HG03565 (cell line): ENCODE measurements around the gene USP36.
"Not testable (repeated sequence)": the region's sequence is repeated elsewhere in the genome, so short reads cannot be mapped to it uniquely, and the experiment has no call there.

Experiments used
- ATAC-seq: cut with Tn5 transposase; IDR thresholded peaks from one replicate; pipeline ENCODE4 v1.9.1; 2021; ENCODE audit warnings: mild to moderate bottlenecking, moderate library complexity; ENCODE audit not compliant: unreplicated experiment

USP36 gene

DNA sequence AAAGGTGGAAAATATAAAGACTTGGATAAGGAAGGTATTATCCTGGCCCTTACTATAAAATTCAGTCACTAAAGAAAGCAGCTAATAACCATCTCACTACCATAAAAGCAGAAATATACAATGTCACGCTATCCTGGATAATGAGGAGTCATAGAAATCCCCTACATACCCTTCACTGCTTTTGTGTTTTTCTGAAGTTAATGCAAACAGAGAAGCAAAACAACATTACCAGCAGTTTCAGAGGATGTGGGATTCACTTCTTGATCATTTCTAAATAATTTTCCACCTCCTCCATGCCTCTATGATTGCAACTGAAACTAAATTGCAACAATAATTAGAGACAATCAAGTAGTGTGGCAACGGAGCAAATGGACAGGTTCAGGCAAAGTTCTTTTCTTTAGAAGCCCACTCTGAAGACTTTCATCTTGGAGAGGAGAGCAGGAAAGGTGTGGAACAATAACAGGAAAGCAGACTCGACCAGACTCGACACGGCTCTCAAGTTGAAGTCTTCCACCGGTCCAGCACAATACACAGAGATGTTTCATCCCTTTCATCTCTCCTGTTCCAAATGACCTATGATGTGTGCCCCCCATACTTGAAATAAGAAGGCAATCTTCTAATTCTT, 68.7 kb downstream of the USP36 start:
- ATAC-seq, result no peak

- ATAC-seq, result no peak
Measured at GRCh38 chr17:78769196-78769773, 71.3 kb downstream of the USP36 start.

DNA sequence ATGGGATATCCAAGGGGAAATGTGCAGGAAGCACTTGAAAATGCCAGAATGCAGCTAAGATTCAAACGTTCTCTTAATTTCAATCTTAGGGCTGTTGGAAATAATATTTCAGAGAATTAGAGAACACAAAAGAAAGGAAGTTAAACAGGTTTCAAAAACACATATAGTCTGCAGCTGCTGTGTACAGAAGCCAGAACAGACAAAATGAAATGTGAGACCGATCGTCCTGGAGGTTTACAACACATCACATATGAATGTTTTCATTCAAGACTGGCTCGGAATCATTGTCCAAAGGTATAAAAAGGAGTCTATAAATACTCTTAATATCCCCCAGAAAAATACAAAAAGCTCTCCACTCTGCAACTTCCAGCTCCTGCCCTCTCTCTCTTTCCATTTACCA, 72.8 kb downstream of the USP36 start:
- no peak for ATAC-seq

DNA sequence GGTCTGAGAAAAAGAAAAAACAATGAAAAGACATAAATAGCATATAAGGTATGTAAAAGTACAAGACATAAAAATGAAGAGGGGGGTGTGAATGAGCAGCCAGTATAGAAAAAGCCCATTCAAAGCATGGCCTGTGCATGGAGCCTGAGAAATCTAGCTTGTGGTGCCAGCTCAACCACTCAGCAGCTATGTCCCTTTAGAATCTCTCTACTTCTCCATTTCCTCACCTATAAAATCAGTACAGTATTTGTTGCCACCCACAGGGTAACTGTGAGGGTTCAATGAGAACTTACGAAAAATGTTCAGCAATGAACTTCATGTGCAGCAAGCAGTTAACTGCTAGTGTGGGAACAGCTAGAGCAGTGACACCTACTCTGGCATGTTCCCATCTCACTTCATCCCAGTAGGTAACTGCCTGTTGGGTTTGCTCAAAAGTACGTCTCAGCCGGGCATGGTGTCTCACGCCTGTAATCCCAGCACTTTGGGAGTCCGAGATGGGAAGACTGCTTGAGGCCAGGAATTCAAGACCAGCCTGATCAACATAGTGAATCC, 73.8 kb downstream of the USP36 start:
- no peak for ATAC-seq

GRCh38 chr17:78766225-78766624, 74.4 kb downstream of the USP36 start:
- no peak for ATAC-seq

DNA sequence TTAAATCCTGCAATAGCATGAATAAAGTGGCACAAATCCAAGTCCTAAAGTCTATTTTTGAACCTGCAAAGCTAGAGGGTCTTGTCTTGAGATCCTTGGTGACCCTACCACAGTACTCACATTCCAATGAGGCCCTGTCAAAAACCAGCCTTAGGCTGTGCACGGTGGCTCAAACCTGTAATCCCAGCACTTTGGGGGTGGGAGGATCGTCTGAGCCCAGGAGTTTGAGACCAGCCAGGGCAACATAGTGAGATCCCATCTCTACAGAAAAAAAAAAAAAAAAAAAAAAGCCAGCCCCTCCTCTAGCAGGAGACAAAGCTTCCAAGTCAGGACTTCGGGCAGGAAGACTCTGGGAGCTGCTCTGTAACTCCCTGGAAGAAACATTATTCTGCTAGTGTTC, 74.8 kb downstream of the USP36 start:
- no peak for ATAC-seq

GRCh38 chr17:78764871-78765270, 75.7 kb downstream of the USP36 start:
- ATAC-seq, result no peak

GRCh38 chr17:78763561-78763960, 77.1 kb downstream of the USP36 start:
- ATAC-seq, result no peak

- no peak for ATAC-seq
Measured at GRCh38 chr17:78761789-78762406, 78.7 kb downstream of the USP36 start.

DNA sequence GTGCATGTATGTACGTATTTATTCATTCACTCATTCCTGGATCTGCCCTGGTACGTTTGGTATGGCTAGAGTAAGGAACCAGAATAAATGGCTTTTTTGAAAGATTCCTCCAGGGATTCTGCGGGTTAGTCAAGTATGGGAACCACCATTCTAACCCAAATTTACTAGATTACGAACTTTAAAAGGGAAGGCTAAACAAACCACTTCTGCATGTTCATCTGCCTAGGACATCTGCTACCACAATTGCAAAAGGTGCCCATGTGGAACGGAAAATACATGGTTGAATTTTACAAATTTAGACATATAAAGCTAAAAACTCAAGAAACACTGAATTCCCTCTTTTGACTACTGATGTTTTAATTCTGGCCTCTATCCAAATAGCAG, 80.7 kb downstream of the USP36 start:
- no peak for ATAC-seq

- ATAC-seq, result peak; percentile 62
Measured at GRCh38 chr17:78759203-78759968, 81.2 kb downstream of the USP36 start.

DNA sequence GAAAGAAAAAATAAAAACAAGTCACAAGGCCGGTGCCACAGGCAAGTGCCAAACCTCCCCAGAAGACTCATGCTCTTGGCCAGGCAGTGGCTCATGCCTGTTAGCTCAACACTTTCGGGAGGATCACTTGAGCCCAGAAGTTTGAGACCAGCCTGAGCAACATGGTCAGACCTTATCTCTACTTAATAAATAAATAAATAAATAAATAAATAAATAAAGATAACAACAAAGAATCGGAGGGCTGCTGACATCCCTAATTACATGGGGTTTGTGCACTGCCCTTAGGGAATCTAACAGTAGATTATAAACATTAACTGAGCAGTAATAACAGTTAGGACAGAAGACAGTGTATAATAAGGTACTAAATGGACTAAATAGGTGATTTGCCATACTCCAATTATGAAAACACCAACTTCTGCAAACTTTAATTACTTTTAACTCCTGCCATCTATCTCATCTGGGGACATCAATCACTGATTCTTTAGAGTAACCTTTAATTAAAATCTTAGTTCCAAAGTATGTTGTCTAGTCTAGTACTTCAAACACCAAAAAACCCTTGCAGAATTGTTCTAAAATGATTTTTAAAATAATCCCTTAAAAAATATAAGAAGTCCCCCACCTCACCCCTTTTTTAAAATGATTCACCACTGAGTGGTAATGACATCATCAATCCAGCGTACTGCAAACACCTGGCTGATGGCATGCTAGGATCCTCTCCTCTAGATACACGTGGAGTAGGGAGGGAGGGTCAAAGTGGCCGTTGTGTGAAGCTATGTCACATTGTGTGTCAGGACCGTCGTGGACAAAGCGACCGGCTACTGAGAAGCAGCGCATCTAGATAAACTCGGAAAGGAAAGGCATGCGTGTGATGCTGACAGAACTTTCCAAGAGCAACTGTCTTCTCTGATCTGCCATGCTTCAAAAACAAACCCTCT, 87.0 kb downstream of the USP36 start:
- no peak for ATAC-seq

- no peak for ATAC-seq
Measured at GRCh38 chr17:78751447-78752161, 89.0 kb downstream of the USP36 start.

- ATAC-seq, result not testable (repeated sequence)
Measured at GRCh38 chr17:78751000-78751399, 89.6 kb downstream of the USP36 start.

- ATAC-seq, result no peak
Measured at GRCh38 chr17:78748730-78749317, 91.8 kb downstream of the USP36 start.

- no peak for ATAC-seq
Measured at GRCh38 chr17:78748048-78748729, 92.4 kb downstream of the USP36 start.

GRCh38 chr17:78747488-78747887, 93.1 kb downstream of the USP36 start:
- no peak for ATAC-seq

- ATAC-seq, result no peak
Measured at GRCh38 chr17:78746949-78747269, 93.7 kb downstream of the USP36 start.
